Measurements from ENCODE around the gene MOB3A.

Gene MOB3A

GRCh38 chr19:2115911-2116426 is 19.8 kb upstream of the MOB3A start:
- H3K4me3 ChIP-seq (ENCODE audit: insufficient read depth, low read depth, low read length, poor library complexity, severe bottlenecking), result no peak overlapping the region
- H3K36me3 ChIP-seq (ENCODE audit: control insufficient read depth, insufficient read depth, low read length), result peaks cover 92% of the 10 kb centered on the region
- no peaks in the 10 kb centered on the region for H3K4me1 ChIP-seq (ENCODE audit: control insufficient read depth, insufficient read depth, low read length, poor library complexity, severe bottlenecking)
- H3K9me3 ChIP-seq (ENCODE audit: control insufficient read depth, low read length), result no peaks in the 10 kb centered on the region
- DNase-seq, result no peak
- no peak overlapping the region for H3K27ac ChIP-seq (ENCODE audit: insufficient read depth, low read length, poor library complexity, severe bottlenecking)
- H3K27me3 ChIP-seq (replicated peaks; ENCODE audit: control insufficient read depth, insufficient read depth, low read length, poor library complexity, severe bottlenecking), result no peaks in the 10 kb centered on the region

- Histone ChIP-seq H3K9me3 (ENCODE audit: control insufficient read depth, low read length) (no peaks in the 10 kb centered on the region), H3K36me3 (ENCODE audit: control insufficient read depth, insufficient read depth, low read length) (peaks cover 92% of the 10 kb centered on the region), H3K27me3 (replicated peaks; ENCODE audit: control insufficient read depth, insufficient read depth, low read length, poor library complexity, severe bottlenecking) (no peaks in the 10 kb centered on the region), H3K4me1 (ENCODE audit: control insufficient read depth, insufficient read depth, low read length, poor library complexity, severe bottlenecking) (no peaks in the 10 kb centered on the region), H3K27ac (ENCODE audit: insufficient read depth, low read length, poor library complexity, severe bottlenecking) (no peak overlapping the region), H3K4me3 (ENCODE audit: insufficient read depth, low read depth, low read length, poor library complexity, severe bottlenecking) (no peak overlapping the region)
- no peak for DNase-seq
These were observed 19.2 kb upstream of the MOB3A start for GRCh38 chr19:2115324-2115723.

GRCh38 chr19:2114821-2115220 is 18.7 kb upstream of the MOB3A start:
- Histone ChIP-seq H3K9me3 (ENCODE audit: control insufficient read depth, low read length) (no peaks in the 10 kb centered on the region), H3K27ac (ENCODE audit: insufficient read depth, low read length, poor library complexity, severe bottlenecking) (no peak overlapping the region), H3K4me3 (ENCODE audit: insufficient read depth, low read depth, low read length, poor library complexity, severe bottlenecking) (no peak overlapping the region), H3K36me3 (ENCODE audit: control insufficient read depth, insufficient read depth, low read length) (peaks cover 92% of the 10 kb centered on the region), H3K4me1 (ENCODE audit: control insufficient read depth, insufficient read depth, low read length, poor library complexity, severe bottlenecking) (no peaks in the 10 kb centered on the region), H3K27me3 (replicated peaks; ENCODE audit: control insufficient read depth, insufficient read depth, low read length, poor library complexity, severe bottlenecking) (no peaks in the 10 kb centered on the region)
- no peak for DNase-seq

GRCh38 chr19:2114218-2114617 is 18.1 kb upstream of the MOB3A start:
- H3K4me1 ChIP-seq (ENCODE audit: control insufficient read depth, insufficient read depth, low read length, poor library complexity, severe bottlenecking), result no peaks in the 10 kb centered on the region
- no peak for DNase-seq
- no peaks in the 10 kb centered on the region for H3K27me3 ChIP-seq (replicated peaks; ENCODE audit: control insufficient read depth, insufficient read depth, low read length, poor library complexity, severe bottlenecking)
- H3K4me3 ChIP-seq (ENCODE audit: insufficient read depth, low read depth, low read length, poor library complexity, severe bottlenecking), result no peak overlapping the region
- H3K36me3 ChIP-seq (ENCODE audit: control insufficient read depth, insufficient read depth, low read length), result peaks cover 95% of the 10 kb centered on the region
- no peaks in the 10 kb centered on the region for H3K9me3 ChIP-seq (ENCODE audit: control insufficient read depth, low read length)
- H3K27ac ChIP-seq (ENCODE audit: insufficient read depth, low read length, poor library complexity, severe bottlenecking), result no peak overlapping the region

- no peak overlapping the region for H3K27ac ChIP-seq (ENCODE audit: insufficient read depth, low read length, poor library complexity, severe bottlenecking)
- no peaks in the 10 kb centered on the region for H3K9me3 ChIP-seq (ENCODE audit: control insufficient read depth, low read length)
- H3K4me3 ChIP-seq (ENCODE audit: insufficient read depth, low read depth, low read length, poor library complexity, severe bottlenecking), result no peak overlapping the region
- H3K4me1 ChIP-seq (ENCODE audit: control insufficient read depth, insufficient read depth, low read length, poor library complexity, severe bottlenecking), result no peaks in the 10 kb centered on the region
- DNase-seq, result no peak
- H3K27me3 ChIP-seq (replicated peaks; ENCODE audit: control insufficient read depth, insufficient read depth, low read length, poor library complexity, severe bottlenecking), result no peaks in the 10 kb centered on the region
- peaks cover 95% of the 10 kb centered on the region for H3K36me3 ChIP-seq (ENCODE audit: control insufficient read depth, insufficient read depth, low read length)
These were observed 17.5 kb upstream of the MOB3A start for GRCh38 chr19:2113439-2114211.

GRCh38 chr19:2112516-2113320 is 16.6 kb upstream of the MOB3A start:
- no peak overlapping the region for H3K27ac ChIP-seq (ENCODE audit: insufficient read depth, low read length, poor library complexity, severe bottlenecking)
- DNase-seq, result no peak
- no peaks in the 10 kb centered on the region for H3K27me3 ChIP-seq (replicated peaks; ENCODE audit: control insufficient read depth, insufficient read depth, low read length, poor library complexity, severe bottlenecking)

GRCh38 chr19:2111886-2112285 is 15.8 kb upstream of the MOB3A start:
- DNase-seq, result no peak
- H3K27ac ChIP-seq (ENCODE audit: insufficient read depth, low read length, poor library complexity, severe bottlenecking), result no peak overlapping the region
- no peaks in the 10 kb centered on the region for H3K4me1 ChIP-seq (ENCODE audit: control insufficient read depth, insufficient read depth, low read length, poor library complexity, severe bottlenecking)
- no peaks in the 10 kb centered on the region for H3K27me3 ChIP-seq (replicated peaks; ENCODE audit: control insufficient read depth, insufficient read depth, low read length, poor library complexity, severe bottlenecking)
- no peak overlapping the region for H3K4me3 ChIP-seq (ENCODE audit: insufficient read depth, low read depth, low read length, poor library complexity, severe bottlenecking)
- peaks cover 90% of the 10 kb centered on the region for H3K36me3 ChIP-seq (ENCODE audit: control insufficient read depth, insufficient read depth, low read length)
- no peaks in the 10 kb centered on the region for H3K9me3 ChIP-seq (ENCODE audit: control insufficient read depth, low read length)

More at GRCh38 chr19:2112516-2113320, 16.6 kb upstream of the MOB3A start:
- no peaks in the 10 kb centered on the region for H3K9me3 ChIP-seq (ENCODE audit: control insufficient read depth, low read length)
- H3K36me3 ChIP-seq (ENCODE audit: control insufficient read depth, insufficient read depth, low read length), result peaks cover 97% of the 10 kb centered on the region
- H3K4me1 ChIP-seq (ENCODE audit: control insufficient read depth, insufficient read depth, low read length, poor library complexity, severe bottlenecking), result no peaks in the 10 kb centered on the region
- no peak overlapping the region for H3K4me3 ChIP-seq (ENCODE audit: insufficient read depth, low read depth, low read length, poor library complexity, severe bottlenecking)

GRCh38 chr19:2111425-2111824 is 15.3 kb upstream of the MOB3A start:
- H3K9me3 ChIP-seq (ENCODE audit: control insufficient read depth, low read length), result no peaks in the 10 kb centered on the region
- no peak overlapping the region for H3K4me3 ChIP-seq (ENCODE audit: insufficient read depth, low read depth, low read length, poor library complexity, severe bottlenecking)
- no peaks in the 10 kb centered on the region for H3K27me3 ChIP-seq (replicated peaks; ENCODE audit: control insufficient read depth, insufficient read depth, low read length, poor library complexity, severe bottlenecking)
- no peaks in the 10 kb centered on the region for H3K4me1 ChIP-seq (ENCODE audit: control insufficient read depth, insufficient read depth, low read length, poor library complexity, severe bottlenecking)
- H3K27ac ChIP-seq (ENCODE audit: insufficient read depth, low read length, poor library complexity, severe bottlenecking), result no peak overlapping the region
- no peak for DNase-seq
- peaks cover 90% of the 10 kb centered on the region for H3K36me3 ChIP-seq (ENCODE audit: control insufficient read depth, insufficient read depth, low read length)

- Histone ChIP-seq H3K4me3 (ENCODE audit: insufficient read depth, low read depth, low read length, poor library complexity, severe bottlenecking) (no peak overlapping the region), H3K27ac (ENCODE audit: insufficient read depth, low read length, poor library complexity, severe bottlenecking) (no peak overlapping the region), H3K27me3 (replicated peaks; ENCODE audit: control insufficient read depth, insufficient read depth, low read length, poor library complexity, severe bottlenecking) (no peaks in the 10 kb centered on the region), H3K9me3 (ENCODE audit: control insufficient read depth, low read length) (peaks cover under 1% of the 10 kb centered on the region), H3K4me1 (ENCODE audit: control insufficient read depth, insufficient read depth, low read length, poor library complexity, severe bottlenecking) (no peaks in the 10 kb centered on the region), H3K36me3 (ENCODE audit: control insufficient read depth, insufficient read depth, low read length) (peaks cover 90% of the 10 kb centered on the region)
- DNase-seq, result no peak
These were observed 14.7 kb upstream of the MOB3A start for GRCh38 chr19:2110822-2111221.
